22Rv1 (cell line): ENCODE measurements around the gene IER3.

Experiments
- H3K27ac ChIP-seq: fragments of 450-650 bp; 2 replicates; pipeline ENCODE4 v1.5.1; 2017
- ZFX ChIP-seq: fragments of 450-650 bp; IDR thresholded peaks from 2 replicates; pipeline ENCODE4 v1.6.1; 2017; ENCODE audit warnings: antibody characterized with exemption, borderline replicate concordance
- TF ChIP-seq, protein P1 (sequence below): fragments of 450-650 bp; IDR thresholded peaks from 2 replicates; pipeline ENCODE4 v1.5.1; 2017; ENCODE audit warnings: mild to moderate bottlenecking

Gene IER3

GRCh38 chr6:30754631-30755030 lies 10.3 kb upstream of the IER3 start:
- TF ChIP-seq, protein P1, sequence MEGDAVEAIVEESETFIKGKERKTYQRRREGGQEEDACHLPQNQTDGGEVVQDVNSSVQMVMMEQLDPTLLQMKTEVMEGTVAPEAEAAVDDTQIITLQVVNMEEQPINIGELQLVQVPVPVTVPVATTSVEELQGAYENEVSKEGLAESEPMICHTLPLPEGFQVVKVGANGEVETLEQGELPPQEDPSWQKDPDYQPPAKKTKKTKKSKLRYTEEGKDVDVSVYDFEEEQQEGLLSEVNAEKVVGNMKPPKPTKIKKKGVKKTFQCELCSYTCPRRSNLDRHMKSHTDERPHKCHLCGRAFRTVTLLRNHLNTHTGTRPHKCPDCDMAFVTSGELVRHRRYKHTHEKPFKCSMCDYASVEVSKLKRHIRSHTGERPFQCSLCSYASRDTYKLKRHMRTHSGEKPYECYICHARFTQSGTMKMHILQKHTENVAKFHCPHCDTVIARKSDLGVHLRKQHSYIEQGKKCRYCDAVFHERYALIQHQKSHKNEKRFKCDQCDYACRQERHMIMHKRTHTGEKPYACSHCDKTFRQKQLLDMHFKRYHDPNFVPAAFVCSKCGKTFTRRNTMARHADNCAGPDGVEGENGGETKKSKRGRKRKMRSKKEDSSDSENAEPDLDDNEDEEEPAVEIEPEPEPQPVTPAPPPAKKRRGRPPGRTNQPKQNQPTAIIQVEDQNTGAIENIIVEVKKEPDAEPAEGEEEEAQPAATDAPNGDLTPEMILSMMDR, result no peak
- TF ChIP-seq ZFX, result no peak
- H3K27ac ChIP-seq, result no peak overlapping the region

DNA sequence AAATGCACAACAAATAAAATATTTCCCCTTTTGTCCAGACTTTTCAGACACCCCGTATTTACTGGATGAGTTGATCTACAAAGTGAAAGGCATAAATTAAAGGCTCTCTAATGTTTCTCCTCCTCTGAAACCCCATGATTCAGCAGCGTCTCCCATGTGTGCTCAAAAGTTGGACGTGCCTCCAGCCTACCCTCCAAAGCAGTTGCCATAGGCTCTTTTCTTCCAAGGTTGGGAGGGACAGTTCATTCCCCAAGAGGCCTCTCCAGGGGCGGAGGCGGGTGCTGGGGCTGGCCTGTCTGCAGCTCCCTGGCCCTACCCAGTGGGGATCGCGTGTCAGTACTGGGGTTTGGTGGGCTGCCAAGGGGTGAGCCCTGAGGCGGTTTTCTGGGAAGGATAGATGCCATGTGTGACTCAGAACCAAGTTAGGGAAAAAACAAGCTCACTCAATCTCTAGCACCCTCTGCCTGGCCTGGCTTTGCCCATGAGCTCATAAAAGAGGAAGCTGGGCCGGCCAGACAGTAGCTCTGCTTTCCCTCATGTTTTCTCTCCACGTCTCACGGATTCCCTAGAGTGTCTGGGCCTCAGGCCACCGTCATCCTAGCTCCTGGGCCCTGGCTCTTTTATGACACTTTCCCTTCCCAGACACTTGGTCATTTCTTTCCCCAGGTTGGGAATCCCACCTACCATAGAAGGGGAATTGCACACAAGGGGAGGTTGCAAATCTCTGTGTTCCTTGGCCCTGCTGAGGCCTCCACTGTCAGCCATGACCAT lies 8.0 kb upstream of the IER3 start:
- no peak overlapping the region for H3K27ac ChIP-seq
- TF ChIP-seq, protein P1, result no peak
- no peak for TF ChIP-seq ZFX

DNA sequence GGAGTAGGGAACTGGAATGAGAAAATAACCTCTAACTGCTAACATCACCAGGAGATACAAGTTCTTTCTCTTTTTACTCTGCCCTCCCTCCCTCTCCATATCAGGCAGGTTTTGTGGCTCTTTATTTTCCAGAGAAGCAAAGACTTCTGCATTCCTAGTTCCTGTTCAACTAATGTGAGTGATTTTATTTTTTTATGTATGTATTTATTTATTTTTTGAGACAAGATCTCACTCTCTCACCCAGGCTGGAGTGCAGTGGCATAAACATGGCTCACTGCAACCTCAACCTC lies 6.0 kb upstream of the IER3 start:
- peak overlapping the region; percentile 10; the same call in 1 of the 2 replicates for H3K27ac ChIP-seq
- TF ChIP-seq, protein P1, result no peak
- no peak for TF ChIP-seq ZFX

DNA sequence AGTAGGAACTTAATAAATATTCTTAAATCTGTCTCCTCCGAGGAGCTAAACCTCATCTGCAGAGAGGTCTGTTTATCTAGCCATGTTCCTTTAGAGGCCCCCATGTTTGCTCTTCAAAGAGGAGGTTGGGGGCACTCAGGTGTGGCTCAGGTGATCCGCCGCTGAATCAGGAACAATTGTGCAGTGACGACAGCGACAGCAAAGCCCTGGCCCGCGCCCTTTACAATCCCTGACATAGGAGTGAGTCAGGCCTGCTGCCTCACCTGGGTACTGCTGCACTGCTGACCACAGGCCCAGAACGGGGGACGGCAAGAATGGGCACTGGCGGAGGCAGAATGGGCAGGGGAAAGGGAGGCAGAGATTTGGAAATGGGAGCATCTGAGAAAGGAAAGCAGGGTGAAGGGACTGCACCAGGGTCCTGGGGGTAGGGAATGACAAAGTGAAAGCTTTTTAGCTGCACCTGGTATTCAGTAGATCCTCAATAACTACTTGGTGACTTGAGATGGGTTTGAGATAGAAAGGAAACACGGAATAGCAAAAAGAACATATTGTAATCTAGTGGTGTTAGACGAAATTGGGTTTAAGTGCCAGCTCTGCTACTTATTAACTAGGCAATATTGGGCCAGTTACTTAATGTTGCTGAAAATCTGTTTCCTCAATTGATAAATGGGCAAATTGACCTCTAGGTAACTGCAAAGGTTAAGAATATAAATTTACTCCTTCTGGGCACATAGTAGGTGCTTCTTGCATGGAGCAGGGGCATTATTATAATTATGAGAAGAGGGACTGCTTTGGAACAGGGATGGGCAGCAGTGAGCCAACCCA lies 5.4 kb upstream of the IER3 start:
- TF ChIP-seq, protein P1, result no peak
- TF ChIP-seq ZFX, result no peak
- peak overlapping the region; percentile 10; the same call in 1 of the 2 replicates for H3K27ac ChIP-seq

DNA sequence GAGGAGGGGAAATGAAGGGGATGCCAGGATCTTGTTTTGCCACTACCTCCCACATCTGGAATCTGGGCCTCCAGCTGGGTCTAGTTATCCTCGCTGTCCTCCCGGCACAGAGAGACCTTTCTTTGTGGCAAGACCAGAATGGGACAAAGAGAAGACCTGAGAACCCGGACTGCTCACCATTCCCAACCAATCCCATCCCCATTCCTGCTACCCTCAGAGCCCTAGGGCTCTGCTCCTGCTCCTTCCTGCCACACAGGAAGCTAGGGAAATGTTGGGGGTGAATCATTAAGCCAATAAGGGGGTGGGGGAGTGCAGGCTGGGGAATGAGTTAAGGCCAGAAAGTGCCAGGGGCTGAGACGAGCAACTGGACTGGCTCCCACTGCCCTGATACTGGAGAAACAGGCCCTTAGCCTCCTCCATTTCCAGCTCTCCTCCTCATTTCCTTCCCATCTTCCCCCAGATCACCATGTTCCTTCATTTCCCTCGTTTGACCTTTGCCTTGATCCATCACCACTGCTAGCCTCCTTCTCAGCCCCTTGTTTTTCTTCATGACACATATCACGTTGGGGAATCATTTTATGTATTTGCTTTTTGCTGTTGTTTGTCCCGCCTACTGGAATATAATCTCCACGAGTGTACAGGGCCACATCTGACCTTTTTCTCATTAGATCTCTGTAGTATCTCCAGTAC lies 4.6 kb upstream of the IER3 start:
- H3K27ac ChIP-seq, result peak overlapping the region; percentile 10; the same call in 1 of the 2 replicates
- TF ChIP-seq, protein P1, result no peak
- TF ChIP-seq ZFX, result no peak

- H3K27ac ChIP-seq, result peak overlapping the region; percentile 10; the same call in 1 of the 2 replicates
- TF ChIP-seq ZFX, result no peak
- TF ChIP-seq, protein P1, result no peak
These were observed 3.8 kb upstream of the IER3 start for GRCh38 chr6:30747902-30748769.
